ENCODE data around the gene ANXA6.

Gene ANXA6

GRCh38 chr5:151151263-151151660 is 6.3 kb downstream of the ANXA6 start:
- DNase-seq, result no peak

GRCh38 chr5:151150471-151151262 is 6.9 kb downstream of the ANXA6 start:
- no peak for DNase-seq

DNA sequence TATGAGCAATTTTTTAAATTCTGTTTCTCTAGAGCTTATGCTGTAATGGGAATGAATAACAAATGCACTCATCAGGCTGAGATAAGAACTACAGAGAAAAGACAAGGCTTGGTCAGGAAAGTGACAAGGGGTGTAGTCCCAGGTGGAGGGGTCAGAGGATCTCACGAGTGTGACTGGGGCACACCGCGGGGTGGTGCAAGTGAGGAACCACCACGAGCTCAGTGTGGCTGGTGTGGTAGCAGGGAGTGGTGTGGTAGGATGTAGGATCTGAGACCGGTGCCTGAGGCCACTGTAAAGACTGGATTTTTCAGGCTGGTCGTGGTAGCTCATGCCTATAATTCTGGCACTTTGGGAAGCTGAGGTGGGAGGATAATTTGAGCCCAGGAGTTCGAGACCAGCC is 9.0 kb downstream of the ANXA6 start:
- DNase-seq, result no peak

GRCh38 chr5:151147033-151147432 is 10.5 kb downstream of the ANXA6 start:
- no peak for DNase-seq

- no peak for DNase-seq
These were observed 11.5 kb downstream of the ANXA6 start for GRCh38 chr5:151146061-151146460.

DNA sequence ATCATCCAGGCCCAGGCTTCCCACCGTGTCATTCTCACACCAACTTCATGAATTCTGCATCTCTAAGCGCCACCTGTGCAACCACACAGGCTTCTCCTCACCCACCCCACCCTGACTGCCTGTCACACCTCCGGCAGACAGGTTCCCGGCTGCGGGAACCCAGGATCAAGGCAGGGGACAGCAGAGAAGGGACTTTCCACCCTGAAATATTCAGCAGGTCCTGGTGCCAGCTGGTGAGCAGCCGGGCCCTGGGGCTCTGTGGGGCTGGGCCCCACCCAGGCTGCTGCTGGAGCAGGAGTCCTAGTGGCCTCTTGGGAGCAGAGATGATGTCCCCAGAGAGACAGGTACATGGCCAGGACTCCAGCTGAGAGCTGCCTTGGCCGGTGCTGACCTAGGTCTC is 12.7 kb downstream of the ANXA6 start:
- no peak for DNase-seq

DNA sequence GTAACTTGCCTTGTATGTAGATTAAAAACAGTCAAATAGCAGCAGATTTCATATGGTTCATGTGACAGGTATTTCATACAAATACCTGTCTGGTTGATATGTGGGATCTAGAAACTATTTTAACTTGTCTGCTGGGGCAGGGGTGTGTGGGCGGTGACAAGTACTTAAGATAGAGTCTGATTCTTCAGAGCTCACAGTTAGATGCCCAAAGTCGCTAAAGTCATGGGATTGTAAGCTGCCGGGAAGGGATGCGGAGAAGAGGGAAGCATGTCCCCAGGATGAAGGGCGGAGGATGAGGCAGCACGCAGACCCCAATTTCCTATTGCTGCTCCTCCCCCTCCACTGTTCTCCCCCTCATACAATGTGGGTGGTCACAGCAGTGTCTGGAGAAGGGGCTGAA is 13.3 kb downstream of the ANXA6 start:
- no peak for DNase-seq

DNA sequence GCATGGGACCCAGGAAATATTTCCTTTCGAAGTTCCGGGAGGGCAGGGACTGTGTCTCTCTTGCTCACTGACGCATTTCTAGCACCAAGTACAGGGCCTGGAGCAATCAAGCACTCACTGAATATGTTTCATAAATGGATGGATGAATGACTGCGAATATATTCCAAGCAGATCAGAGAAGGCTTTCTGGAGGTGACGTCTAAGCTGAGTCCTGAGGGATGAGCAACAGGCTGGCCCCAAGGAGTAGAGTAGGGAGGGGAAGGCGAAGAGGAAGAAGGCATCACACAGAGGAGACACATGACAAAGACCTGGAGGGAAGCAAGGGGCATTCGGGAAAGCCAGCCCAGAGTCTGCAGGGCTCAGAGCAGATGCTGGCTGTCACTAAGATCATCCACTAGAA is 13.9 kb downstream of the ANXA6 start:
- DNase-seq, result no peak

GRCh38 chr5:151142933-151143332 is 14.6 kb downstream of the ANXA6 start:
- DNase-seq, result no peak

GRCh38 chr5:151141535-151141934 is 16.0 kb downstream of the ANXA6 start:
- no peak for DNase-seq

- DNase-seq, result no peak
These were observed 16.7 kb downstream of the ANXA6 start for GRCh38 chr5:151140686-151141459.

- no peak for DNase-seq
These were observed 17.9 kb downstream of the ANXA6 start for GRCh38 chr5:151139646-151140045.

- no peak for DNase-seq
These were observed 18.6 kb downstream of the ANXA6 start for GRCh38 chr5:151139015-151139414.

DNA sequence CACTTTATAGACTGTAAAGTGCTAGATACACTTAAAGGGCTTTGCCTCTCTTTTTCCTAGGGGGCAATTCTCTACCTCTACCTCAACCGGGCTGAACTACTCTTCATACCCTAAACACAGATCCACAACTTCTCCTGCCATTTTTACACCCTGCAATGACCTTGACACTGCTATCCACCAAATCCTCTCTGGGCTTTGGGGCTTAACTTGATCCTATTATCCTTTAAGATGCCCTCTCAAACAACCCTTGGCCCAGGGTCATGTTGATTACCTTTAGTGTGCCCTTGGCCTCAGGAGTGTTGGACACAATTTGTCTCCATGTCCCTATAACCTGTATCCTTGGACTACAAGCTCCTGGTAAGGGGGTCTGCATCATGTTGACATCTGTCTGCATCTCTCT is 19.5 kb downstream of the ANXA6 start:
- DNase-seq, result no peak

- DNase-seq, result no peak
These were observed 20.3 kb downstream of the ANXA6 start for GRCh38 chr5:151137067-151137825.

DNA sequence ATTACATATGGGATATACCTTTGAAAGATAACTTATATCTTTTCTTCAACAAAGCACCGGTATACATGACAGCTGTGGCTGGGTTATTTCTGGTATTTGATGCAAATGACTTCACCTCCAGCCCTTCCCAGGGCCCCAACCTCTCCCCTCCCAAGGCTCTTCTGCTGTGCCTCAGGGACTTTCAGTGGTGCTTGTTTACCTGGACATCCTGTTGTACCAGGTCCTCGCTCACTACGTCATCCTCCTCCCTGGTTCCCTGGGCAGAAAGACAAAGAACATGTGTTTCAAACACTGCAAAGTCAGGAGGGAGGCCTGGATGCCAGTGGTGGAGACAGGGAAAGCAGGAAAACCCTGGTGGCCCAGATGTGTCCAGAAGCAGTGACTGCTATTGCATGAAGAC is 23.4 kb downstream of the ANXA6 start:
- DNase-seq, result no peak

DNA sequence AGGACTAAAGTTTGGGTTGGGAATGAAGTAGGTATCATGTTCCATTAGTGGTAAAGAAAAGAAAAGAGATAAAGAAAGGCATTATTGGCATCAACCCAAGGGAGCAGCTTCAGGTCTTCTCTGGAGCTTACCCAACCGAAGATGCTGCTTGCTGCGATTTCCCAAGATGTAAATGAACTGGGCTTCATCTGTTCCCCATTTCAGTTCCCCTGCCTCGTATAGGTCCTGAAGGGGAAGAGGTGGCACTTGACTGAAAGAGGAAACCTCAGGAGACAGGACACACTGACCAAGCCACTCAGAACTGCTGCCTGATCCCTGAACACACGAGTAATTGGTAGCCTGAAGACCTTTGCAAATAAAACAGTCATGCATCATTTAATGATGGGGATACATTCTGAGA is 24.6 kb downstream of the ANXA6 start:
- no peak for DNase-seq

DNA sequence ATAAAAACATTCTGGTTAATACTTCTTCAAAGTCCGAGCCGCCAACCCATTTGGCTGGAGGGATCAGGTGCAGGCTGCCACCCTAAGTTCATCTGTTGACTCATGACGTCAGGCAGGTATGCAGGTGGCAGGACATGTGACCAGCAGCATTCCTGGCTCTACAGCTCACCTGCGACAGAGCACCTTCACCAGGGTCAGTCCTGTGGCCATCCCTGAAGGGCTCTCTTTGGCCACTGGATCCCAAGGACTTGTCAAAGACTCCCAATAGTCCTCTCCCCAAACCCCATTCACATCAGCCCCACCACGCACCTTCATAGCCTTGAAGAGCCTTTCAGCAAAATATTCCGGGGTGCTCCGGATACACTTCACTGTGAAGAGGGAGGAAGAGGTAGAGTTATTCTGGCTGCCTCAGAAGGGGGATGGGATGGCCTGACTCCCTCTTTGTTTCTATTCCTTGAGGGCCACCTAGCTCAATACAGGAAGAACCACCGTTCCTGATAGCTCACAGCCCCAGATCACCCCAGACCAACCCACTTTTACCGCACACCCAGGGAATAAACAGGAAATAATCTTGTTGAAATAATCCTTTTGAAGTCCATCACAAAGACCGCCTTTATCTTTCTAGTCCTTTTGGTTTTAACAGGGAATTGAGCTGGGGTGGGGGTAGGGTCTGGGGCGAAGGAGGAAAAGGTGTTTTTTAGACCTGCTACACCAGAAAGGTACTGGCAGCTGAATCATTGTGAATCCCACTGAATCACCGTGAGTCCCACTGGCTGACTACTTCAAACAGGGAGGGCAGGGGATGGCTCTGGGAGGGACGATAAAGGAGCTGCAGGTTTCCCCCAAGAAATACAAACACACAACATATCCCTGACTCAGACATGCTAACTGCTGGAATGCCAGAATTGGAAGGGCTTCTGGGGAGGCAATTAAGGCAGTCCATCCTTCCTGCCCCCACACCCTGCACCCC is 26.4 kb downstream of the ANXA6 start:
- no peak for DNase-seq

GRCh38 chr5:151130235-151130921 is 27.2 kb downstream of the ANXA6 start:
- no peak for DNase-seq

DNA sequence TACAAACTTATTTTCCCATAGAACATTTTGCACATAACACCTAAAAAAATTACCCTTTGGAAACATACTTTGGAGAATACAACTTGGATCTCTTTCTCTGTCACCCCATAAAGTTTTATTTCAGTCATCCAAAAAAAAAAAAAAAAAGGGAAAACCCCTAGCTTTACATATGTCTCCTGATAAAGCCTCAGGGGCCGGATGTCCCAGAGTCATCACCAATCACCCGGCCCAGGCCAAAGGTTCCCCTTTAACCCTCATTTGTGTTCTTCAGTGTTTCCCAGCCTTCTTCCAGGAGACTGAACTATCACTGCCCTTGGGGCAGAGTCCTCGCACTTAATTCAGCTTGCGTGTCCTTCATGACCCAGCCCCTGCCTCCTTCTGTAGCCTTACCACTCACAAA is 28.8 kb downstream of the ANXA6 start:
- DNase-seq, result no peak

DNA sequence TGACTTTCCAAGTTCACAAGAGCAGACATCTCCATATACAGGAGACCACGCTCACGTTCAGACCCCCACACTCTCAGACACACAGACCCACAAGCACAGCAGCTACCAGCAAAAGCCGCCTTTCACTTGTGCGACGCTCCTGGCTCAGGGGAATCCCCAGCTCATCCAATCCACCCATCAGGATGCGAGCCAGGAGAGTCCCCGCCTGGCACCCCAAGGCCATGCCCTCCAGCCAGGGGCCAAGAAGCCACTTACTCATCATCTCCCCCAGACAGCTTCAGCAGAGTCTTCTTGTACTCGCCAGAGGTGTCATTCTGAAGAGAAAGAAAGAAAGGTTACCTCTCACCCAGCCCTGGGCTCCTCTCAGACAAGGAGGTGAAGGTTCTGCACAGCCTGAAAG is 29.7 kb downstream of the ANXA6 start:
- no peak for DNase-seq

DNA sequence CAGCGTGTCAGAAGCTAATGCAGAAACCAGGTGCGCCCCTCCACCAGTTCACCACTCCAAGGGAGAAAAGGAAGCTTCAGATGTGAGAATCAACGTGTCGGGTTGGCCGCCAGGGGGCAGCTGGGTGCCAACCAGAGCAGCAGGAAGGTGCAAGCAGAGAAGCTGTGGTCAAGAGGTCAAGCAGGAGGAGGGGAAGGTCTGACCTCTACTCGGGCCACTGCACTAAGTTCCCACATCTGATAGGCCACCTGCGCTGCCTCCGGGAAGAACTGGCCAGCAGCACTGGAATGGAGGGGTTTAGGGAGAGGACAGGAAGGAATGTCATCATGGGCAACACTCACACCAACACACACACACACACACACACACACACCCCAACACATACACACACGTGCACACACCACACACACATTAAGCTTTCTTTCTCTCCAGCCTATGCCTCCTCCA is 31.4 kb downstream of the ANXA6 start:
- peak; percentile 4 for DNase-seq
